Measurements from ENCODE around the gene PARD6G.

Gene PARD6G

GRCh38 chr18:80200932-80201672 is 46.2 kb downstream of the PARD6G start:
- TF ChIP-seq CTCF (IDR thresholded peaks at IDR 0.05) = no peak

GRCh38 chr18:80200171-80200931 is 47.0 kb downstream of the PARD6G start:
- peak; percentile 27; the same call in 1 of the 2 replicates for TF ChIP-seq CTCF (IDR thresholded peaks at IDR 0.05)

GRCh38 chr18:80198994-80199748 is 48.1 kb downstream of the PARD6G start:
- TF ChIP-seq CTCF (IDR thresholded peaks at IDR 0.05) = no peak

GRCh38 chr18:80198391-80198790 is 48.9 kb downstream of the PARD6G start:
- TF ChIP-seq CTCF (IDR thresholded peaks at IDR 0.05) = no peak

- TF ChIP-seq CTCF (IDR thresholded peaks at IDR 0.05) = no peak
Observed at GRCh38 chr18:80197528-80197927, 49.8 kb downstream of the PARD6G start.

GRCh38 chr18:80196528-80197320 is 50.6 kb downstream of the PARD6G start:
- no peak for TF ChIP-seq CTCF (IDR thresholded peaks at IDR 0.05)

Measured in LNCAP (cell line).